Right forelimb (tissue), 1 donor: ENCODE data around the gene INHBC.
"Not testable (repeated sequence)": the region's sequence is repeated elsewhere in the genome, so short reads cannot be mapped to it uniquely, and the experiment has no call there.

ENCODE experiments used
- DNase-seq: peaks from one replicate; pipeline ENCODE4 v3.0.0-alpha.2; 2018

INHBC gene

DNA sequence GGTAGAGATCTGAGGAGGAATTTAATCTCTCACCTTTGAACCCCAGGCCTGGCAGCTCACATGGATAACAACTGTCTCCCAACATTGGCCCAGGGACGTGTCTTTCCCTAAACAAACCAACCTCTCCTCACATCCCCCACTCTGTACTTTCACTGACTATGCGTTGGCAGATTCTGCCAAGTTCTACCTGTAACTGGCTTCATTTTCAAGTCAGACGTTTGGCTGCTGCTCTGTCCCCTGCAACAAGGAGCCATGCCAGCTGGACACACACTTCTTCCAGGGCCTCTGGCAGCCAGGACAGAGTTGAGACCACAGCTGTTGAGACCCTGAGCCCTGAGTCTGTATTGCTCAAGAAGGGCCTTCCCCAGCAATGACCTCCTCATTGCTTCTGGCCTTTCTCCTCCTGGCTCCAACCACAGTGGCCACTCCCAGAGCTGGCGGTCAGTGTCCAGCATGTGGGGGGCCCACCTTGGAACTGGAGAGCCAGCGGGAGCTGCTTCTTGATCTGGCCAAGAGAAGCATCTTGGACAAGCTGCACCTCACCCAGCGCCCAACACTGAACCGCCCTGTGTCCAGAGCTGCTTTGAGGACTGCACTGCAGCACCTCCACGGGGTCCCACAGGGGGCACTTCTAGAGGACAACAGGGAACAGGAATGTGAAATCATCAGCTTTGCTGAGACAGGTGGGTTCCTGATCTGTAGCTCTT lies at the start of gene INHBC:
Gene INHBC, plus strand, starts transcription at position 268 of the 707 bp plus-strand sequence. Its CDS starts 103 bp downstream, at position 371.
- DNase-seq = no peak

DNA sequence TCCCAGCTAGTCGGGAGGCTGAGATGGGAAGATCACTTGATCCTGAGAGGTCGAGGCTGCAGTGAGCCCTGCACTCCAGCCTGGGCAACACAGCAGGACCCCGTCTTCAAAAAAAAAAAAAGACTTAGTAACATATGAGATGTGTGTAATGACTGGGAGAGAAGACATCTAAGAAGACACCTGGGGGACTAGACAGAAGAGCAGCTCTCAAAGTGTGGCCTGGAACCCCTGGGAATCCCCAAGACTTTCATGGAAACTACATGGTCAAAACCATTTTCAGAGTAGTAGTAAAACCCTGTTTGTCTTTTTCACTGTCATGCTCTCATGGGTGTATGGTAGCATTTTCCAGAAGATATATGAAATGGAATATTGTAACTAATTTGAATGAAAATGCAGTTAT lies 49.0 kb upstream of the INHBC start:
- no peak for DNase-seq

DNA sequence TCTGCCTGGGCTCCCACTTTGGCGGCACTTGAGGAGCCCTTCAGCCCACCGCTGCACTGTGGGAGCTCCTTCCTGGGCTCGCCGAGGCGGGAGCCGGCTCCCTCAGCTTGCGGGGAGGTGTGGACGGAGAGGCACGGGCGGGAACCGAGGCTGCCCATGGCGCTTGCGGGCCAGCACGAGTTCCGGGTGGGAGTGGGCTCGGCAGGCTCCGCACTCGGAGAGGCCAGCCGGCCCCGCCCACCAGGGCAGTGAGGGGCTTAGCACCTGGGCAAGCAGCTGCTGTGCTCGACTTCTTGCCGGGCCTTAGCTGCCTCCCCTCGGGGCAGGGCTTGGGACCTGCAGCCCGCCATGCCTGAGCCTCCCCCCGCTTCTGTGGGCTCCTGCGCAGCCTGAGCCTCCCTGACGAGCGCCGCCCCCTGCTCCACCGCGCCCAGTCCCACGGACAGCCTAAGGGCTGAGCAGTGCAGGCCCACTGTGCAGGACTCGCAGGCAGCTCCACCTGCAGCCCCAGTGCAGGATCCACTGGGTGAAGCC lies 48.3 kb upstream of the INHBC start:
- DNase-seq = no peak

GRCh38 chr12:57388425-57388824 lies 46.2 kb upstream of the INHBC start:
- no peak for DNase-seq

DNA sequence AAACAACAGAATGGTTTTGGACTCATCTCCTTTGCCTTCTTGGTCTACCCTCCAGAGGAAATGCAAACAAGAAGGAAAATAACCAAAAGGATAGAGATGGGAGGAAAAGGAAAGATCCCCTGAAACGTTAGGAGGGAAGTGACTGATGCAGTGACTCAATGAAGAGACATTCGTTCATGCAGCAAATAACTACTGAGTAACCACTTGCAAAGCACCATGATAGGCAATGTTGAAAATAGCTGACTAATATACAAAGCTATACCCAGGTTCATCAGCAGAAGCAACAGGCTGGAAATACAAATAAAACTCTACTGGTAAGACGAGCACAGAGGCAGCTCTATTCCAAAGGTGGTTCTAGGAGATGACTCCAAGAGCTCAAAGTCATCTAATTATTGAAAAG lies 45.6 kb upstream of the INHBC start:
- DNase-seq = no peak

GRCh38 chr12:57390174-57390573 lies 44.4 kb upstream of the INHBC start:
- no peak for DNase-seq

DNA sequence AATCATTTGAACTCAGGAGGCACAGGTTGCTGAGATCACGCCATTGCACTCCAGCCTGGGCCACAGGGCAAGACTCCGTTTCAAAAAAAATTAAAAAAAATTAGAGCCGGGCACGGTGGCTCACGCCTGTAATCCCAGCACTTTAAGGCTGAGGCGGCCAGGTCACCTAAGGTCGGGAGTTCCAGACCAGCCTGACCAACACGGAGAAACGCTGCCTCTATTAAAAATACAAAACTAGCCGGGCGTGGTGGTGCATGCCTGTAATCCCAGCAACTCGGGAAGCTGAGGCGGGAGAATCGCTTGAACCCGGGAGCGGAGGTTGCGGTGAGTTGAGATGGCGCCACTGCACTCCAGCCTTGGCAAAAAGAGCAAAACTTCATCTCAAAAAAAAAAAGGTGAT lies 39.5 kb upstream of the INHBC start:
- no peak for DNase-seq

DNA sequence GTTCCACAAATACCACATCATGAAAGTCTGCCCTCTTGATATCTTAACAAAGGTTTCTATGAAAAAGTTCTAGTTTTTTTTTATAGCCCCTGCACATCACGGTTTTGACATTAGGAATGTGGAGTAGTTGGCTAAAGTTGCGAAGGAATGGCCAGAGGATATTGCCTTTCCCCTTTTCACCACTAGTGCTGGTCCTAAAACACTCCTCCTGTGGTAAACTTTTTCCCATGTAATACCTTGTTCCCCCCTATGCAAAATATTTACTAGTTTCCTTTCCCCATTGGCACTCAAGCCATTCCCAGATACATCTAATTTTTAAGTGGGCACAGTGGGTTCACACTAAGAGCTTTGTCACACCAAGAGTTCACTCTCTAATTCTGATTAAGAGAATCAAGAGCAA lies 37.1 kb upstream of the INHBC start:
- DNase-seq = no peak

GRCh38 chr12:57399718-57400463 lies 34.7 kb upstream of the INHBC start:
- DNase-seq = not testable (repeated sequence)

GRCh38 chr12:57401165-57401564 lies 33.4 kb upstream of the INHBC start:
- no peak for DNase-seq

DNA sequence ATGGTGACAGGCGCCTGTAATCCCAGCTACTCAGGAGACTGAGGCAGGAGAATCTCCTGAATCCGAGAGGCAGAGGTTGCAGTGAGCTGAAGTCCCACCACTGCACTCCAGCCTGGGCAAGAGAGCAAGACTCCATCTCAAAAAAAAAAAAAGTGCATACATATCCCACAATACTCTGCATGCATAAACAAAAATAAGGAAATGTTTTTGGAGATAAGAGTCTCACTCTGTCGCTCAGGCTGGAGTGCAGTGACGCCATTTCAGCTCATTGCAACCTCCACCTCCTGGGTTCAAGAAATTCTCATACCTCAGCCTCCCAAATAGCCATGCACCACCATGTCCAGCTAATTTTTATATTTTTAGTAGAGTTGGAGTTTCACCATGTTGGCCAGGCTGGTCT lies 32.4 kb upstream of the INHBC start:
- not testable (repeated sequence) for DNase-seq

DNA sequence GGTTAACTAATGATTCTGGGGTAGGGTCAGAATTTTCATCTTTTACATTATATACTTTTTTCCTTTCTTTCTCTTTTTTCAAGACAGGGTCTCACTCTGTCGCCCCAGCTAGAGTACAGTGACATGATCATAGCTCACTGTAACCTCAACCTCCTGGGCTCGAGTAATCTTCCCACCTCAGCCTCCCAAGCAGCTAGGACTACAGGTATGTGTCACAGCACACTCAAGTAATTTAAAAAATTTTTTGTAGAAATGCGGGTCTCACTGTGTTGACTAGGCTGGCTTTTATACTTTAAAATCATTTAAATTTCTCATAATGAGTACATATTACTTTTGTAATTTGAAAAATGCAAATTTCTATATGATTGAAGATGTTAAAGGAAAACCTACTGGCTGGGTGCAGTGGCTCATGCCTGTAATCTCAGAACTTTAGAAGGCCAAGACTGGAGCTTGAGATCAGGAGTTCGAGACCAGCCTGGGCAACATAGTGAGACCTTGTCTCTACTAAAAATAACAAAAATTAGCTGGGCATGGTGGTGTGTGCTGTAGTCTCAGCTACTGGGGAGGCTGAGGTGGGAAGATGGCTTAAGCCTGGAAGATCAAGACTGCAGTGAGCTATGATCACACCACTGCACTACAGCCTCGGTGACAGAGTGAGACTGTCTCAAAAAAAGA lies 29.5 kb upstream of the INHBC start:
- DNase-seq = no peak

- no peak for DNase-seq
Observed at GRCh38 chr12:57410534-57410933, 24.1 kb upstream of the INHBC start.

DNA sequence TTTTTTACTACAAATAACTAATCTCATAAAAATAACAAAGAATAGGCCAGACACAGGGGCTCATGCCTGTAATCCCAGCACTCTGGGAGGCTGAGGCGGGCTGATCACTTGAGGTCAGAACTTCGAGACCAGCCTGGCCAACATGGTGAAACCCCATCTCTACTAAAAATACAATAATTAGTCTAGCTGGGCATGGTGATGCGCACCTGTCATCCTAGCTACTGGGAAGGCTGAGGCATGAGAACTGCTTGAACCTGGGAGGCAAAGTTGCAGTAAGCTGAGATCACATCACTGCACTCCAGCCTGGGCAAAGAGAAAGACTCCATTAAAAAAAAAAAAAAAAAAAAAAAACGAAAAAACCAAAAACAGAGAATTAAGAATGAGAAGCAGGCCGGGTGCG lies 20.4 kb upstream of the INHBC start:
- DNase-seq = not testable (repeated sequence)

DNA sequence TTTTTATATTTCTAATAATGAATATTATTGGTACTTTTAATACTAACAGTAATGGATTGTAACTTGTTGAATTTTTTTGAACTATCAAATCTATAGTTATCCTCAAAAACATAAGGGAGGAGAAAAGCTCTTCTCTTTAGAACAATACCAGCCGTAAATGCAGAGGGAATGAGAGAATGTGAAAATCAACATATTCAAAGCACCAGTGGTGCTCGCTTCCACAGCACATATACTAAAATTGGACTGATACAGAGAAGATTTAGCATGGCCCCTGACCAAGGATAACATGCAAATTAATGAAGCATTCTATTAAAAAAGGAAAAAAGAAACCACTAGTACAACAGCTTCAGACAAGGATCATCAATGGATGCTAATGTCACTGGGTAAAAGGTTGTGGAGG lies 19.5 kb upstream of the INHBC start:
- no peak for DNase-seq

GRCh38 chr12:57416039-57416996 lies 18.3 kb upstream of the INHBC start:
- DNase-seq = no peak

GRCh38 chr12:57418255-57418654 lies 16.3 kb upstream of the INHBC start:
- no peak for DNase-seq

GRCh38 chr12:57419495-57419894 lies 15.1 kb upstream of the INHBC start:
- no peak for DNase-seq

DNA sequence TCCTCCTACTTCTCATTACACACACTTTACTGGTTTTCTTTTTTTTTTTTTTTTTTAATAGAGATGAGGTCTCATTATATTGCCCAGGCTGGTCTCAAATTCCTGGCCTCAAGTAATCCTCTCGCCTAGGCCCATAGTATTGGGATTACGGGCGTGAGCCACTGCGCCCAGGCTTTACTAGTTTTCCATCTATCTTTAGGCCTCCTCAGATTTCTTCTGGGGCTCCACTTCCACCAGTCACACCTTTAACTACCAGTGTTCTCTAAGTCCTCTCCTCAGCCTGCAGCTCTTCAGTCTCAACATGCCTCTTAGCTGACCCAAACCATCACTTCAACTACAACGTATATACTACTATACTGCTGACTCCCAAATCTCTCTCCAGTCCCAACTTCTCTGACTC lies 14.1 kb upstream of the INHBC start:
- no peak for DNase-seq

DNA sequence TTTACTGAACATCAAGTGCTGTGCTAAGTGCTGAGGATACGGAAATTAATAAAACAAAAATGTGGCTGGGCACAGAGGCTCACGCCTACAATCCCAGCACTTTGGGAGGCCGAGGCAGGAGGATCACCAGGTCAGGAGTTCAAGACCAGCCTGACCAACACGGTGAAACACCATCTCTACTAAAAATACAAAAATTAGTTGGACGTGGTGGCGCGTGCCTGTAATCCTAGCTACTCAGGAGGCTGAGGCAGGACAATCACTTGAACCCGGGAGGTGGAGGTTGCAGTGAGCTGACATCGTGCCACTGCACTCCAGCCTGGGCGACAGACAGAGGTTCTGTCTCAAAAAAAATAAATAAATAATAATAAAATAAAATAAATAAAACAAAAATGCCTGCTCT lies 7.6 kb upstream of the INHBC start:
- DNase-seq = not testable (repeated sequence)

DNA sequence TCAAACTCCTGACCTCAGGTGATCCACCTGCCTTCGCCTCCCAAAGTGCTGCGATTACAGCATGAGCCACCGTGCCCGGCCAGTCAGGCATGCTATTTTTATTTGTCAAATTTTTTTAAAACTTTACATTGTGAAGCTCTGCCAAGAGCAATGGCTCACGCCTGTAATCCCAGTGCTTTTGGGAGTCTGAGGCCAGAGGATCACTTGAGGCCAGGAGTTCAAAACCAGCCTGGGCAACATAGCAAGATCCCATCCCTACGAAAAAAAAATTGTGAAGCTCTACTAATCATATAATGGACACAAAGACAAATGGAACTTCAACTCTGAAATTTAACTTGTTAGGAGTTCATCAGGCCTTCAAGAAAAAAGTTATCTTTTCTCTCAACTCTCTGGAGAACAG lies 5.6 kb upstream of the INHBC start:
- no peak for DNase-seq

DNA sequence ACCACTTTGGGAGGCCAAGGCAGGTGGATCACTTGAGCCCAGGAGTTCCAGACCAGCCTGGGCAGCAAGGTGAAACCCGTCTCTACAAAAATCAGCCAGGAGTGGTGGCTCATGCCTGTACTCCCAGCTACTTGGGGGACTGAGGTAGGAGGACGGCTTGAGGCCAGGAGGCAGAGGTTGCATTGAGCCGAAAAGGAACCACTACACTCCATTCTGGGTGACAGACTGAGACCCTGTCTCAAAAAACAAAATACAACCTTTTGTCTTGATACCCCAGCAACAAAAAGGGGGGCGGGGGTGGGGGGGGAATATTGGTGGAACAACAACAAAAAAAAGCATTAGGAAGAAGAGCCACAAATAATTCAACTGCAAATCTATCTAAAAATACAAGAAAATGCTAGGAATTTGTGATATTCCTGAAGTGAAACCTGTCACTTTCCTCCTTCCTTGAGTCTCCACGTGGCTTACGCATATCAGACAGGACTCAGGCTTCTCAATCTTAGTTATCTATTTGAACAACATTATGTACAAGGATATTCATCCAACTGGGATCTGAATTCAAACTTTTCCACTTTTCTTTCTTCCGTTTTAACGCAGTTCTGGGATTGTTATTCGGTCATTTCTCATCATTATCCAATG lies 5.0 kb upstream of the INHBC start:
- no peak for DNase-seq
